CD4-positive, alpha-beta T cell treated with Interferon alpha-2 for 1 hour (primary cell): Measurements from ENCODE around the gene PI4KA.
"Not testable (repeated sequence)": the region's sequence is repeated elsewhere in the genome, so short reads cannot be mapped to it uniquely, and the experiment has no call there.

Experiments
- DNase-seq, 2 donors: peaks; one replicate each; pipeline ENCODE4 v3.0.0-alpha.2; 2020 to 2022

Gene PI4KA

GRCh38 chr22:20662524-20663036 lies 196.0 kb downstream of the PI4KA start:
- not testable (repeated sequence) for DNase-seq

- DNase-seq, result no peak
These were observed 197.1 kb downstream of the PI4KA start for GRCh38 chr22:20661473-20661872.

GRCh38 chr22:20660441-20661054 lies 198.1 kb downstream of the PI4KA start:
- DNase-seq, result no peak

GRCh38 chr22:20659920-20660319 lies 198.7 kb downstream of the PI4KA start:
- DNase-seq, result no peak

- no peak for DNase-seq
These were observed 199.4 kb downstream of the PI4KA start for GRCh38 chr22:20659258-20659657.

GRCh38 chr22:20658433-20659222 lies 200.0 kb downstream of the PI4KA start:
- DNase-seq, result no peak

- no peak for DNase-seq
These were observed 200.6 kb downstream of the PI4KA start for GRCh38 chr22:20657963-20658362.
